Glutamatergic neuron (in vitro differentiated cells): Measurements from ENCODE around the gene EIF5A2. TPM values are rescaled to one million over a fixed set of nuclear protein-coding genes. Genes with fewer than 3 reads are reported as not detected.

Experiments used
- DNase-seq: peaks from one replicate; pipeline ENCODE4 v3.0.0; 2022
- H3K27ac Mint-ChIP-seq: one replicate; pipeline ENCODE4 v1.8.0; 2020; ENCODE audit warnings: mild to moderate bottlenecking, mixed read lengths, inconsistent platforms; ENCODE audit not compliant: unreplicated experiment
- H3K27me3 Mint-ChIP-seq: one replicate; pipeline ENCODE4 v1.8.0; 2020; ENCODE audit warnings: mild to moderate bottlenecking, moderate library complexity, mixed read lengths, inconsistent platforms; ENCODE audit not compliant: unreplicated experiment
- H3K36me3 Mint-ChIP-seq: one replicate; pipeline ENCODE4 v1.8.0; 2020; ENCODE audit warnings: mild to moderate bottlenecking, mixed read lengths, inconsistent platforms; ENCODE audit not compliant: unreplicated experiment
- H3K4me1 Mint-ChIP-seq: one replicate; pipeline ENCODE4 v1.8.0; 2020; ENCODE audit warnings: mild to moderate bottlenecking, low read depth, mixed read lengths, inconsistent platforms; ENCODE audit not compliant: unreplicated experiment
- H3K4me3 Mint-ChIP-seq: one replicate; pipeline ENCODE4 v1.8.0; 2020; ENCODE audit warnings: mild to moderate bottlenecking, mixed read lengths, inconsistent platforms; ENCODE audit not compliant: unreplicated experiment
- H3K9me3 Mint-ChIP-seq: one replicate; pipeline ENCODE4 v1.8.0; 2020; ENCODE audit warnings: mild to moderate bottlenecking, moderate library complexity, mixed read lengths, inconsistent platforms; ENCODE audit not compliant: unreplicated experiment
- CTCF ChIP-seq: fragments of 200-600 bp; sonication (generic); IDR thresholded peaks from one replicate; pipeline ENCODE4 v1.5.0; 2021; ENCODE audit not compliant: partially characterized antibody, unreplicated experiment
- total RNA-seq: library from RNA; stranded (reverse); fragmentation: NEBNext Ultra II Directional; extraction: Animal tissue kit (Norgen Biotek cat#: 25700); gene quantifications from one replicate; pipeline ENCODE4 v1.2.1, GENCODE V29; 2021; ENCODE audit not compliant: unreplicated experiment

EIF5A2 gene
- total RNA-seq, 1 donor from 2014 or later: 10.2 TPM

GRCh38 chr3:170867143-170867937, 41.1 kb downstream of the EIF5A2 start:
- DNase-seq: no peak
- H3K4me1 Mint-ChIP-seq: peaks cover 7% of the 10 kb centered on the region
- no peaks in the 10 kb centered on the region for H3K36me3 Mint-ChIP-seq
- no peak for TF ChIP-seq CTCF
- H3K27me3 Mint-ChIP-seq: peaks cover 2% of the 10 kb centered on the region
- peak overlapping the region; percentile 36 for H3K27ac Mint-ChIP-seq
- H3K4me3 Mint-ChIP-seq: no peak overlapping the region
- H3K9me3 Mint-ChIP-seq: peaks cover 4% of the 10 kb centered on the region

GRCh38 chr3:170866499-170866898, 41.9 kb downstream of the EIF5A2 start:
- Mint-ChIP-seq H3K9me3 (peaks cover 4% of the 10 kb centered on the region), H3K36me3 (no peaks in the 10 kb centered on the region), H3K27ac (no peak overlapping the region), H3K4me3 (no peak overlapping the region), H3K27me3 (peaks cover 2% of the 10 kb centered on the region), H3K4me1 (peaks cover 7% of the 10 kb centered on the region)
- no peak for TF ChIP-seq CTCF
- no peak for DNase-seq

- H3K27me3 Mint-ChIP-seq: peaks cover 6% of the 10 kb centered on the region
- no peaks in the 10 kb centered on the region for H3K36me3 Mint-ChIP-seq
- TF ChIP-seq CTCF: no peak
- peaks cover 7% of the 10 kb centered on the region for H3K4me1 Mint-ChIP-seq
- no peak overlapping the region for H3K27ac Mint-ChIP-seq
- peaks cover 4% of the 10 kb centered on the region for H3K9me3 Mint-ChIP-seq
- no peak for DNase-seq
- H3K4me3 Mint-ChIP-seq: no peak overlapping the region
Observed at GRCh38 chr3:170865209-170866094, 43.0 kb downstream of the EIF5A2 start.

GRCh38 chr3:170864525-170865208, 43.8 kb downstream of the EIF5A2 start:
- no peak overlapping the region for H3K27ac Mint-ChIP-seq
- no peak for TF ChIP-seq CTCF
- no peak for DNase-seq
- peaks cover 4% of the 10 kb centered on the region for H3K27me3 Mint-ChIP-seq
- H3K4me1 Mint-ChIP-seq: peaks cover 7% of the 10 kb centered on the region
- H3K36me3 Mint-ChIP-seq: no peaks in the 10 kb centered on the region
- H3K9me3 Mint-ChIP-seq: peaks cover 2% of the 10 kb centered on the region
- no peak overlapping the region for H3K4me3 Mint-ChIP-seq
